HUDEP-2 (cell line): Measurements from ENCODE around the gene OR13C3.
"Not testable (repeated sequence)": the region's sequence is repeated elsewhere in the genome, so short reads cannot be mapped to it uniquely, and the experiment has no call there.

ENCODE experiments used
- DNase-seq, 76 experiments: peaks; one replicate each; lab custom pipeline; 2025; ENCODE audit not compliant: unreplicated experiment in 76 of 76; lab: John Stamatoyannopoulos, UW

OR13C3 gene

DNA sequence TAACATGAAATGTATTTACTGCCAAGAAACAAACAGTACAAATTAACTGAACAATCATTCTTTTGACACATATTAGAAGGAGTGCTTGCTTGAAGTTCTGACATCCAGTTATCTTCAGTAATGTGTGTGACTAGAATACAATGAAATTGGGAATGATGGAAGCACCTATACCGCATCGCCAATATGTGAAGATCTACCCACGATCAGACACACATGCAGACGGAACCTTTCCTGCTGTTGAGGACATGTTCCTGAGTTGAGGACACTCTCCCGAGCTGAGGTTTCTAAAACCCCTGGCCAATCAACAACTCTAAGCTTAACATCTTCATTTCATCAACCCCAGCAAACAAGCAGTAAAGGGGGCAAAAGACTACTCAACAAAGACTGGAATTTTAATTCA is at the start of gene OR13C3:
Gene OR13C3 (minus strand): TSS at position 101 of the 400 bp plus-strand sequence. CDS start 133 bp downstream, outside the sequence.
- no peak for DNase-seq

DNA sequence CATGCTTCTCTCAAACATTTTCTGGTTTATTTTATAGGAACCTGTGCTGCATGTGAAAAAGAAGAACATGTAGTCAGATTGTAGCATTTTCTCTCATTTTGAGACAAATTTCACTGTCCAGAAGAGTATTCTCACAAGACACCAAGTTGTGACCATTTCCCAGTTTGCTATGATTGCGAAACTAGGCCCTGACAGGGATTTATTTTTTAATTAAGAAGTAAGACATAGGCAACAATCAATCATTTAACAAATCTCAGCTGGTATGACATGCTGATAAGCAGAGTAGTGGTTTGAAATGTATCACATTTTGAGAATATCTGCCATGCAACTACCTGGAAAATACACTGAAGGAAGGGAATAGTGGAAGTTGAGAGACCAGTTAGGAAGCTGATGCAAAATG is 43.9 kb upstream of the OR13C3 start:
- no peak for DNase-seq

DNA sequence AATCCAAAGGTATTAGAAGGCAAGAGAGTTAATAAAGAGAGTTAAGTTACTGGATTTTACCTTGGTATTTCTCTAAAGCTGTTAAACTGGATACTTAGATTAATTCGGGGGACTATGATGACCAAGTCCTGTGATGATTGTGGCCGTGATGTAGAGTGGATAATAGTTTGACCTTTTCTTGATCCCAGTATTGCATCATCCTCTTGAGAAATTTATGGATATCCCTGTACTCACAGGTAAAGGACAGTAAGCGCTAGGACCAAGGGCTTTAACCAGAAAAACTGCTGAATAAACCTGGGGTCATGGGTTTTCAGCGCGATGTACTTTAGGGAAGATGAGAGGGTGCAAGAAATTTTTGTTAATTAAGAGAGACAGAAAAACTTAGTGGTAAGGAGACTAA is 40.6 kb upstream of the OR13C3 start:
- DNase-seq, result no peak

DNA sequence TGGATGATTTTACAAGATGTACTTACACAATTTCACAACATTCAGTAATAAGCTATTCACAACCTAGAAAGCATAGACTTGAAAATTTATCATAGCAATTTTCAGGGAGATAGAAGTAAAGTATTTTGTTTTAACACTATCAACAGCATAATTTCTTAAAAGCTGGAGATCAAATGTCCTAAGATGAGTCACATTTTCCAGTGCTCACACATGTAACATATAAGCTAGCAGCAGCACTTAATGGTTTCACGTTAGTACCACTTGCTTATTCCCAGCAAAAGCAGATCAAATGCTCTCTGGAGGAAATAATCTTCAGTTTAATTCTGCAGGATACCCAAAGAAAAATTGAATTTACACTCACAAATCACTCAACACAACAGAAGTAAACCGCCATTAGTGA is 38.8 kb upstream of the OR13C3 start:
- DNase-seq, result no peak

DNA sequence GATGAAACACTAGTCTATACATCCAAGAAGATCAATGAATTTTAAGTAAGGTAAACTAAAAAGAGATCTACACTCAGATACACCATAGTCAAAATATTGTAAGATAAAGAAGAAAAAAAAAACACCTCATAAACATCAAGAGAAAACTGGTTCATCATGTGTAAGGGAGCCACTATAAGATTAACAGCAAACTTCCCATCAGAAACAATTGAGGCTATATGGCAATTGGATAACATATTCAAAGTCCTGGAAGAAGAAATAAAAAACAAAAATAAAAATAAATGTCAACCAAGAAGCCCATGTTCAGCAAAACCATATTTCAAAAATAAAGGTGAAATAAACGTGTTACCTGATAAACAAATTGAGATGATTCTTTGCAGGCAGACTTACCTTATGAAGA is 36.0 kb upstream of the OR13C3 start:
- DNase-seq, result no peak

DNA sequence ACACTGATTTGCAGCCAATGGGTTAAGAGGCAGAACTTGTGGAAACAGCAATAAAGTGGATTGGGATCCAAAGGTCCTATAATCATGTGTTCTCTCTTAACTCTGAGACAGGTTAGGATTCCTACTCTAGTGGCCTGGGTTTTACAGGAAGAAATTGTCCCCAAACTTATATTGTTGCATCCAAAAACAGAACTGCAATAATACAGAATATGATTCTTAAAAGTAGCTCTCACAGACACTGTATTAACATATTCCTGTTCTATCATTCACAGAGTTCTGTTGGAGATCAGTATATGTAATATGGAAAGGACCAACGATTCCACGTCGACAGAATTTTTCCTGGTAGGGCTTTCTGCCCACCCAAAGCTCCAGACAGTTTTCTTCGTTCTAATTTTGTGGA is 32.2 kb upstream of the OR13C3 start, which contains the start of gene OR13C8:
Gene OR13C8 (plus strand): TSS at position 301 of the 400 bp plus-strand sequence. CDS start 0 bp downstream, at position 301.
- no peak for DNase-seq

DNA sequence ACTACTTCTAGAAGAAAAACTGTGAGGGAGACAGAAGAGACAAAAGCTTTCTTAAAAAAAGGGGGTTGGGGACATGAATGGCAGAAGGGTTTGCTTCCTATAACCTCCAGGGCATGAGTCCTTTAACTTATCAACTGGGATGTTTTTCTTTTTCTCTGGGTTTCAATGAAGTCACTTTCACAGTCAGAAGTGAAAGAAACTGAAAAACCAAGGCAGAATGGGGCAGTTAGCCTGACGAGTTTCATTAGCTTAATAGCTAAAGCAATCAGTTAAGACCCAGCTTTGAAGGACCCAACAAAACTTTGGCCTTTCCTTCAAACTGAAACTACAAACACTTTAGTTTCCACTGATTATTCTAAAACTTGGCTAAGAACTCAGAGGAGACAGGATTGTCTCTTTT is 27.7 kb upstream of the OR13C3 start:
- no peak for DNase-seq

DNA sequence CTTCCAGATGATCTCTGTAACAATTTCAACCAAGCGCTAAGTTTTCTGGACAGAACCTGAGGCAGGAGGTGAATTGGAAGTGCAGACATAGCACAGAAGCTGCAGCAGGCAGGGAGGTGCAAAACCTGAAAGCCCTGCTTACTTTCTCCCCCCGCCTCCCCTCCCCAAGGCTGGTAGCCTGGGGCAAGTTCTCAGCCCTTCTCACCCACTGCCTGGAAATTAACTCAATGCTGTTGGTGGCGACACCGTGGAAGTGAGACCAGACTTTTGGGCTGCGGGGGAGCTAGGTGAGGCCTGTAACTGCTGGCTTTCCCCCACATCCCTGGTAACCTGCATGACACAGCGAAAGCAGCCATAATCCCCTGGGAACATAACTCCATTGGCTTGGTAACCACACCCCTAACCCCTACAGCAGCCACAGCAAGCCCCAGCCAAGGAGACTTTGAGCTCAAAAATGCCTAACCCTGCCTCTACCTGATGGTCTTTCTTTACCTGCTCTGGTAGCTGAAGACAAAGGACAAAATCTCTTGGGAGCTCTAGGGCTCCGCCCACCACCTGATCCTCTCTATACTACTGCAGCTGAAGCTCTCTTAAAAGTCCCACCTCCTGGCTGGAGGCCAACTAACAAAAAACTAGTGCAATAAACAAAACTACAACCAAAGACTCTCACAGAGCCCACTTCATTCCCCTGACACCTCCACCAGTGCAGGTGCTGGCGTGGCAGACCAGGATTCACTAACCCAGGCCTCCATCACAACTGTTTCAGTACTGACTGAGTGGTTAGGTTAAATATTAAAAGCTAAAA is 20.4 kb upstream of the OR13C3 start:
- DNase-seq, result no peak

DNA sequence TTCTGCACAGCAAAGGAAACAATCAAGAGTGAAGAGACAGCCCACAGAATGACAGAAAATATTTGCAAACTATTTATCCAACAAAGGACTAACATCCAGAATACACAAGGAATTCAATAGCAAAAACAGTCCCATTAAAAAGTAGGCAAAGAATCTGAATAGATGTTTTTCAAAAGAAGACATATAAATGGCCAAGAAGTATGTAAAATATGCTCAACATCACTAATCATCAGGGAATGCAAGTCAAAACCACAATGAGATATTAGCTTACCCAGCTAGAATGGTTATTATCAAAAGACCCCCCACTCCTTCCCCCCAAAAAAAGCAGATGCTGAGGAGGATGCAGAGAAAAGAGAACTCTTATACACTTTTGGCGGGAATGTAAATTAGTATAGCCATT is 18.9 kb upstream of the OR13C3 start:
- DNase-seq, result no peak

DNA sequence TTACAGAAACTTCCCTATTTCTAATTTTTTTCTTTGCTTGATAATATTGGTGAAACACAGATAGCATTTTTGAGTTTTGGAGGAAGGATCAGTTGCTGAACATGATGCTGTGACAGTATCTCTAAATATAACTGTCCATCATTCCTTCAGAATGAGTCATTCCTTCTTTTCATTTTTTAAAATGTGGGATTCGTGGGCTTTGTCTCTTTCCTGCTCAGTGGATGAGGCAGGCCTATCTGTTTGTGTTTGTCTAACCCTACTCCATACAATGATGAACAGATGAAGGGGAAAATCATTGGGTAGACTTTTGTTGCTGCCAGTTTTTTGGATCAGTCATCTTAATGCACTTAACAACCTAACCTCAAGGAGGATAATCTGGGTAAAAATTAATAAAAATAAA is 16.6 kb upstream of the OR13C3 start:
- DNase-seq, result no peak

GRCh38 chr9:104544644-104545043 is 8.0 kb upstream of the OR13C3 start:
- no peak for DNase-seq

DNA sequence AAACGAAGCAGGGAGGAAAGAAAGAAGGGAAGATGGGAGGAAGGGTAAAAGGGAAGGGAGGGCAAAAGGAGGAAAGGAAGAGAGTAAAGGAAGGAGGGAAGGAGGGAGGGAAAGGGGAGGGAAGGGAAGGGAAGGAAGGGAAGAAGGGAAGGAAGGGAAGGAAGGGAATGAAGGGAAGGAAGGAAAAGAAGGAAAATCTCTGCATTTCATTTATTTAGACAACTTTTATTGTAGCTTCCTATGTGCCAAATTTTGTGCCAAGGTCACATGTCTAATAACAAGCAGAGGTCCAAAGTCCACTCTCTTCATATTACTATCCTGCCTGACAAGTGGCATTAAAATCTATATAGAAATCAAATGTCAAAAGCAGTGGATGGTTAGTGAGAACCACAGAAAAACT is 2.6 kb upstream of the OR13C3 start:
- DNase-seq, result no peak

DNA sequence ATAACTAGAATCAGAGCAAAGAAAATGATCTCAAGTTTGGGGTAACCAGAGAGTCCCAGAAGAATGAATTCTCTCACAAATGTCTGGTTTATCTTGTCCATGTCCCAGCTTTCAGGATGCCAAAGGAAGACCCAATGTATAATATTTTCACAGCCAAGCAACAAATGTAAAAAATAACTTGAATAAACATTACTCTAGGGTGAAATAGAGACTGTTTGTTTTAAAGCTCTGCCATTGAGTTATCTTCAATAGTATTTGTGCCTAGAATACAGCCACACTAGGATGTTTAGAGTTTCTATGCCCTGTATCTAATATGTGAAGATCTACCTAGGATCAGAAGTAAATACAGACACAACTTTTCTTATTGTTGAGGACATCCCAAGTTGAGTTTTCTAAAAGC is 9.5 kb downstream of the OR13C3 start, which contains the start of gene OR13C4:
Gene OR13C4 (minus strand): TSS at position 101 of the 400 bp plus-strand sequence. CDS start 0 bp downstream, at position 101.
- no peak for DNase-seq

- not testable (repeated sequence) for DNase-seq
Measured at GRCh38 chr9:104520241-104520640, 16.4 kb downstream of the OR13C3 start.

- no peak for DNase-seq
Measured at GRCh38 chr9:104514901-104515300, 21.8 kb downstream of the OR13C3 start.

DNA sequence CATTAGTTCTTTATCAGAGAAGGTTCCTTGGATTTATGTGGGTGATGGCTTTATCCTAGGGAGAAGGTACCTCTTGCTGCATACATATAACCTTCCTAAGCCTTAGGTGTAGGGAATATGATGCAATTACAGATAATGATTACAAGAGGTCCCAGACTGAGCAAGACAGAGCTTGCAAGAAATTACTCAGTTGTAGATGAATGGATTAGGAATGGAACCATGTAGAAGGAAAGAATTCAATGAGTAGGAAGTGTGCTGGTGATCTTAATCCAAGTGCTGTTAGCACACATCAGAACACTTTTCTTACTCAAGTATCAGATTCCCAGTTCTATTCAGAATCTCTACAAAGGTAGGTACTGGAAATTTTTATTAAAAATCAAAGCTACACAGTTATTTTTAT is 30.1 kb downstream of the OR13C3 start:
- no peak for DNase-seq

- DNase-seq, result no peak
Measured at GRCh38 chr9:104503963-104504362, 32.7 kb downstream of the OR13C3 start, which contains the start of gene OR13F1. TSS of gene OR13F1 (plus strand) at chr9:104504263. CDS start at chr9:104504263, 0 bp downstream.

DNA sequence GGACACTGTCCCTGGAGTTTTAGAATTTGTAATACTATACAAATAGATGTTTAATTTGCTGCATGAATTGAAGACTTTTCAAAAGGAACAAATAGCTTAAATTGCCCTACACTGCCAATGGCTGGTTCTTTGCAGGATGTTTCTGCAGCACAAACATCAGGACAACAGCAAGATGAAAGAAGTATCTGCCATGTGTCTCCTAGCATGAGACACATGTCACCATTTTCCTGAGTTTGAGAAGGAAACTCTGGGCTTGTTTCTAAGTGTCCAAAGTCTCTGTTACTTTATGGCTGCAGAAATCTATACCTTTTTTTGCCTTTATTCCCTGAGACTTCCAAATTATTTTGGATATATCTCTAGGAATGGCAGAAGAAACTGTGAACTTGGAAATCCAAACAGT is 33.2 kb downstream of the OR13C3 start:
- no peak for DNase-seq

GRCh38 chr9:104494808-104495207 is 41.8 kb downstream of the OR13C3 start:
- no peak for DNase-seq
